SK-N-SH (cell line): ENCODE measurements around the gene IKZF1.

Source experiments
- EP300 ChIP-seq, 2 experiments: IDR thresholded peaks; 2 replicates each; pipeline versions ENCODE4 v1.4.0 to v1.6.1; 2012; ENCODE audit warnings: borderline replicate concordance in 1 of 2, low read depth in 1 of 2, low read length in 1 of 2
- FOXJ3 ChIP-seq: sonication (generic); formaldehyde crosslinking; IDR thresholded peaks from 2 replicates; pipeline ENCODE4 v1.5.1; 2020; ENCODE audit warnings: mild to moderate bottlenecking, missing genetic modification reagents
- FOXM1 ChIP-seq: IDR thresholded peaks from 2 replicates; pipeline ENCODE4 v1.4.0; 2012; ENCODE audit warnings: low read depth, mild to moderate bottlenecking
- JUND ChIP-seq: IDR thresholded peaks from 2 replicates; pipeline ENCODE4 v1.4.0; 2012
- NFIC ChIP-seq: IDR thresholded peaks from 2 replicates; pipeline ENCODE4 v1.4.0; 2012; ENCODE audit warnings: borderline replicate concordance
- POLR2AphosphoS5 ChIP-seq: IDR thresholded peaks from 2 replicates; pipeline ENCODE4 v1.6.1; 2012; ENCODE audit warnings: low read depth, low read length
- TAF1 ChIP-seq: IDR thresholded peaks from 2 replicates; pipeline ENCODE4 v1.6.1; 2012; ENCODE audit warnings: low read depth, mild to moderate bottlenecking, low read length, moderate library complexity, borderline replicate concordance
- TCF12 ChIP-seq: IDR thresholded peaks from 2 replicates; pipeline ENCODE4 v1.4.0; 2012
- TF ChIP-seq, protein P1 (sequence below): fragments of 200-600 bp; sonication (generic); IDR thresholded peaks from 2 replicates; pipeline ENCODE4 v1.6.1; 2017; ENCODE audit warnings: antibody characterized with exemption, mild to moderate bottlenecking, moderate library complexity

DNA sequence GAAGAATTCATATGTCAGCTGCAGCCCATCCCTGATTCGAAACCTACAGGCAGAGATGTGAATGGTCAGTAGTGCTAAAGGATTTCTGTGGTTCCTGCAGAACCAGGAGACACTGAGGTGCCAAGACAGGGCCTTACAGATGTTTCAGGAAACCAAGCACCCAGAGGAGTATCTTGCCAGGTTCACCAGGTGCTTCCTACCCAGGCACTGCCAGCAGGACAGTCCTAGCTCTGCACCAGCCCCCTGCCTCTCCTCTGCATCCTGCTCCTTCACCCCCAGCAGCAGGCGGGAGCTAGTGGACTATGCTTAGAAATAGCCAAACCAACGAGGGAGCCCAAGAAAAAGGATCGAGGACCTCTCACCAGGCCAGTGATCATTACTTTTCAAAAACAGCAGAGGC lies 4.2 kb upstream of the IKZF1 start:
- TF ChIP-seq, protein P1, sequence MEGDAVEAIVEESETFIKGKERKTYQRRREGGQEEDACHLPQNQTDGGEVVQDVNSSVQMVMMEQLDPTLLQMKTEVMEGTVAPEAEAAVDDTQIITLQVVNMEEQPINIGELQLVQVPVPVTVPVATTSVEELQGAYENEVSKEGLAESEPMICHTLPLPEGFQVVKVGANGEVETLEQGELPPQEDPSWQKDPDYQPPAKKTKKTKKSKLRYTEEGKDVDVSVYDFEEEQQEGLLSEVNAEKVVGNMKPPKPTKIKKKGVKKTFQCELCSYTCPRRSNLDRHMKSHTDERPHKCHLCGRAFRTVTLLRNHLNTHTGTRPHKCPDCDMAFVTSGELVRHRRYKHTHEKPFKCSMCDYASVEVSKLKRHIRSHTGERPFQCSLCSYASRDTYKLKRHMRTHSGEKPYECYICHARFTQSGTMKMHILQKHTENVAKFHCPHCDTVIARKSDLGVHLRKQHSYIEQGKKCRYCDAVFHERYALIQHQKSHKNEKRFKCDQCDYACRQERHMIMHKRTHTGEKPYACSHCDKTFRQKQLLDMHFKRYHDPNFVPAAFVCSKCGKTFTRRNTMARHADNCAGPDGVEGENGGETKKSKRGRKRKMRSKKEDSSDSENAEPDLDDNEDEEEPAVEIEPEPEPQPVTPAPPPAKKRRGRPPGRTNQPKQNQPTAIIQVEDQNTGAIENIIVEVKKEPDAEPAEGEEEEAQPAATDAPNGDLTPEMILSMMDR = no peak
- no peak for TF ChIP-seq TCF12
- no peak for TF ChIP-seq FOXM1
- TF ChIP-seq JUND = no peak
- no peak for TF ChIP-seq TAF1
- no peak for TF ChIP-seq FOXJ3 (CRISPR knock-in tag)
- TF ChIP-seq POLR2AphosphoS5 = no peak
- no peak for TF ChIP-seq NFIC
- TF ChIP-seq EP300 (IDR thresholded peaks at IDR 0.05; ENCODE audit: borderline replicate concordance in 1 of 2, low read depth in 1 of 2, low read length in 1 of 2) = no peak
